ENCODE measurements around the gene BAHCC1.

GRCh38 chr17:81393684-81394376 lies 1.4 kb upstream of the BAHCC1 start:
- TF ChIP-seq TCF12 (IDR thresholded peaks at IDR 0.05; ENCODE audit: low read depth), result peak; percentile 82
- TF ChIP-seq TEAD4 (IDR thresholded peaks at IDR 0.05), result peak; percentile 60; the same call in 1 of the 2 replicates
- no peak for TF ChIP-seq TAF1 (IDR thresholded peaks at IDR 0.05; ENCODE audit: low read depth)
- peak; percentile 74; the same call in 1 of the 2 replicates for TF ChIP-seq EP300 (IDR thresholded peaks at IDR 0.05; ENCODE audit: borderline replicate concordance)
- no peak for TF ChIP-seq CREB1 (IDR thresholded peaks at IDR 0.05; ENCODE audit: low read depth)
- no peak for TF ChIP-seq FOXM1 (IDR thresholded peaks at IDR 0.05; ENCODE audit: borderline replicate concordance, low read depth)
- peak; percentile 69 for TF ChIP-seq USF1 (IDR thresholded peaks at IDR 0.05)
- TF ChIP-seq YY1 (IDR thresholded peaks at IDR 0.05; ENCODE audit: low read depth), result no peak
- TF ChIP-seq NFIC (IDR thresholded peaks at IDR 0.05), result peak; percentile 100
- TF ChIP-seq REST (IDR thresholded peaks at IDR 0.05; ENCODE audit: low read depth), result no peak
- TF ChIP-seq MAX (IDR thresholded peaks at IDR 0.05), result peak; percentile 72
